GM12878 (cell line): Measurements from ENCODE around the gene SF3B4.

ENCODE experiments used
- EZH2 ChIP-seq: IDR thresholded peaks from 2 replicates; pipeline ENCODE4 v1.6.1; 2012; ENCODE audit warnings: low read depth, mild to moderate bottlenecking, control low read depth, inconsistent platforms, low read length, borderline replicate concordance; ENCODE audit not compliant: control insufficient read depth
- NFXL1 ChIP-seq: fragments of 450-650 bp; IDR thresholded peaks from 2 replicates; pipeline ENCODE4 v1.6.1; 2017; ENCODE audit warnings: antibody characterized with exemption, mild to moderate bottlenecking, borderline replicate concordance
- POLR2A ChIP-seq: IDR thresholded peaks from 2 replicates; pipeline ENCODE4 v1.6.1; 2011; ENCODE audit warnings: low read depth, mild to moderate bottlenecking, low read length
- REST ChIP-seq: IDR thresholded peaks from 2 replicates; pipeline ENCODE4 v1.6.1; 2012; ENCODE audit warnings: mild to moderate bottlenecking, low read depth, low read length
- TF ChIP-seq, protein P1 (sequence below), 3 experiments: IDR thresholded peaks in 2 of 3; conservative IDR thresholded peaks in 1 of 3; 2 replicates each; pipeline ENCODE4 v1.5.1; 2011; ENCODE audit warnings: low read depth in 3 of 3, low read length in 3 of 3, mild to moderate bottlenecking in 3 of 3, control low read depth in 2 of 3, moderate library complexity in 2 of 3, inconsistent platforms in 1 of 3, mixed read lengths in 1 of 3; ENCODE audit not compliant: control insufficient read depth in 2 of 3, insufficient read depth in 1 of 3; ENCODE audit errors: extremely low read depth in 1 of 3

DNA sequence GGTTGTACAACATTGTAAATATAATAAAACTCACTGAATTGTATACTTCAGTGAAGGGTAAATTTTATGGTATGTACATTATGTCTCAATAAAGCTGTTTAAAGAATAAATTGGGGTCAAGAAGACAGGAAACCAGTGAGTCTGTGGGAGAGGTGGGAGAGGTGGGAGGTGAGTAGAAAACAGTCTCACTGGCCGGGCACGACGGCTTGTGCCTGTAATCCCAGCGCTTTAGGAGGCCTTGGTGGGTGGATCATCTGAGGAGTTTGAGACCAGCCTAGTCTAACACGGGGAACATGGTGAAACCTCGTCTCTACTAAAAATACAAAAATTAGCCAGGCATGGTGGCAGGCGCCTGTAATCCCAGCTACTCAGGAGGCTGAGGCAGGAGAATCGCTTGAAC lies 4.9 kb upstream of the SF3B4 start:
- TF ChIP-seq POLR2A (no peak), NFXL1 (no peak), EZH2 (no peak), REST (no peak)
- TF ChIP-seq, protein P1, sequence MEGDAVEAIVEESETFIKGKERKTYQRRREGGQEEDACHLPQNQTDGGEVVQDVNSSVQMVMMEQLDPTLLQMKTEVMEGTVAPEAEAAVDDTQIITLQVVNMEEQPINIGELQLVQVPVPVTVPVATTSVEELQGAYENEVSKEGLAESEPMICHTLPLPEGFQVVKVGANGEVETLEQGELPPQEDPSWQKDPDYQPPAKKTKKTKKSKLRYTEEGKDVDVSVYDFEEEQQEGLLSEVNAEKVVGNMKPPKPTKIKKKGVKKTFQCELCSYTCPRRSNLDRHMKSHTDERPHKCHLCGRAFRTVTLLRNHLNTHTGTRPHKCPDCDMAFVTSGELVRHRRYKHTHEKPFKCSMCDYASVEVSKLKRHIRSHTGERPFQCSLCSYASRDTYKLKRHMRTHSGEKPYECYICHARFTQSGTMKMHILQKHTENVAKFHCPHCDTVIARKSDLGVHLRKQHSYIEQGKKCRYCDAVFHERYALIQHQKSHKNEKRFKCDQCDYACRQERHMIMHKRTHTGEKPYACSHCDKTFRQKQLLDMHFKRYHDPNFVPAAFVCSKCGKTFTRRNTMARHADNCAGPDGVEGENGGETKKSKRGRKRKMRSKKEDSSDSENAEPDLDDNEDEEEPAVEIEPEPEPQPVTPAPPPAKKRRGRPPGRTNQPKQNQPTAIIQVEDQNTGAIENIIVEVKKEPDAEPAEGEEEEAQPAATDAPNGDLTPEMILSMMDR (IDR thresholded peaks at IDR 0.05 in 2 of 3, conservative IDR thresholded peaks at IDR 0.05 in 1 of 3; ENCODE audit: control insufficient read depth in 2 of 3, extremely low read depth in 1 of 3, insufficient read depth in 1 of 3, low read depth in 3 of 3, low read length in 3 of 3): no peak
